NCI-H2029 (cell line): ENCODE measurements around the gene AKAP9.
"Not testable (repeated sequence)": the region's sequence is repeated elsewhere in the genome, so short reads cannot be mapped to it uniquely, and the experiment has no call there.

Experiments used
- DNase-seq: peaks from one replicate; lab custom pipeline; 2025; lab: John Stamatoyannopoulos, UW

AKAP9 gene

GRCh38 chr7:92134271-92135051 is 193.8 kb downstream of the AKAP9 start, which contains the start of gene CYP51A1:
Gene CYP51A1 (minus strand): TSS chr7:92134477. CDS start chr7:92134364, 113 bp downstream.
- peak; percentile 89 for DNase-seq

GRCh38 chr7:92135052-92135889 is 194.6 kb downstream of the AKAP9 start:
- no peak for DNase-seq

- no peak for DNase-seq
These were observed 196.9 kb downstream of the AKAP9 start for GRCh38 chr7:92137557-92137956.

DNA sequence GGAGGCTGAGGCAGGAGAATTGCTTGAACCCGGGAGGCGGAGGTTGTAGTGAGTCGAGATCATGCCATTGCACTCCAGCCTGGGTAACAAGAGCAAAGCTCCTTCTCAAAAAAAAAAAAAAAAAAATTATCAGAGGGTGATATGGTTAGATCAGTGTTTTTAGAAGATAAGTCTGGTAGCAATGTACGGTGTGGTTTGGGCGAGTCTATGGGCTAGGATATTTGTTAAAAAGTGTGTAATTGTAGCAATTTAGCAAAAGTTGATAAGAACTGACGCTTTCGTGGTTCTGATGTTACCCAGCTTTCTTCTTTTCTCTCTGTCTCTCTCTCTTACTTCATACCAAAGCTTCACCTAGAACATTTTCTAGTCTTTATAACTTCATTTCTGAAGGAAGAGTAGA is 200.5 kb downstream of the AKAP9 start:
- no peak for DNase-seq

GRCh38 chr7:92142791-92143190 is 202.1 kb downstream of the AKAP9 start:
- not testable (repeated sequence) for DNase-seq

DNA sequence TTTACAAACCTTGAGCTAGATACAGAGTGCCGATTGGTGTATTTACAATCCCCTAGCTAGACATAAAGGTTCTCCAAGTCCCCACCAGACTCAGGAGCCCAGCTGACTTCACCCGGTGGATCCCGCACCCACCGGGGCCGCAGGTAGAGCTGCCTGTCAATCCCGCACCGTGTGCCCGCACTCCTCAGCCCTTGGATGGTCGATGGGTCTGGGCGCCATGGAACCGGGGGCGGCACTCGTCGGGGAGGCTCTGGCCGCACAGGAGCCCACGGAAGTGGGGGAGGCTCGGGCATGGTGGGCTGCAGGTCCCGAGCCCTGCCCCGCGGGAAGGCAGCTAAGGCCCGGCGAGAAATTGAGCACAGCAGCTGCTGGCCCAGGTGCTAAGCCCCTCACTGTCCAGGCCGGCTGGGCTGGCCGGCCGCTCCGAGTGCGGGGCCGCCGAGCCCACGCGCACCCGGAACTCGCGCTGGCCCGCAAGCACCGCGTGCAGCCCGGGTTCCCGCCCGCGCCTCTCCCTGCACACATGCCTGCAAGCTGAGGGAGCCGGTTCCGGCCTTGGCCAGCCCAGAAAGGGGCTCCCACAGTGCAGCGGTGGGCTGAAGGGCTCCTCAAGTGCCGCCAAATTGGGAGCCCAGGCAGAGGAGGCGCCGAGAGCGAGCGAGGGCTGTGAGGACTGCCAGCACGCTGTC is 202.7 kb downstream of the AKAP9 start:
- DNase-seq: not testable (repeated sequence)

- no peak for DNase-seq
These were observed 209.1 kb downstream of the AKAP9 start for GRCh38 chr7:92149736-92150239.

- no peak for DNase-seq
These were observed 209.9 kb downstream of the AKAP9 start for GRCh38 chr7:92150450-92151017.

DNA sequence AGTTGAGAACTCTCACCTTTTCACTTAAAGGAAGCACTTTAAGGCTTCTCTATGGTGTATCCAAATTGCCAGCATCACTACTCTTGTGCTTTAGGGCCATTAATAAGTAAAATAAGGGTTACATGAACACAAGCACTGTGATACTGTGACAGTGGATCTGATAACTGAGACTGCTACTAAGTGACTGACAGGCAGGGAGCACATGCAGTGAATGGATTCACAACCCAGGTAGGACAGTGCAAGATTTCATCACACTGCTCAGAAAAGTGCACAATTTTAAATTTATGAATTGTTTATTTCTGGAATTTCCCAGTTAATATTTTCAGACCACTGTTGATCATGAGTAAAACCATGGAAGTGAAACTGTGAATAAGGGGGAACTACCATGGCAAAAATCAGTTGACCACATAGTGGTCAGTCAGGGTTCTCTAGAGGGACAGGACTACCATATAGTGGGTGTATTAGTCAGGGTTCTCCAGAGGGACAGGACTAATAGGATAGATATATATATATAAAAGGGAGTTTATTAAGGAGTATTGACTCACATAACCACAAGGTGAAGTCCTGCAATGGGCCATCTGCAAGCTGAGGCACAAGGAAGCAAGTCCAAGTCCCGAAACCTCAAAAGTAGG is 214.6 kb downstream of the AKAP9 start:
- no peak for DNase-seq

GRCh38 chr7:92156990-92157389 is 216.3 kb downstream of the AKAP9 start:
- DNase-seq: no peak

GRCh38 chr7:92158660-92159575 is 218.3 kb downstream of the AKAP9 start:
- no peak for DNase-seq
